Left ventricle myocardium superior (tissue), 1 donor: ENCODE data around the gene PUSL1. TPM values are rescaled to one million over a fixed set of nuclear protein-coding genes. Genes with fewer than 3 reads are reported as not detected.

Experiments used
- ATAC-seq: fragments of 200-7000 bp; cut with Tn5 transposase; one replicate; pipeline ENCODE4 v1.9.1; 2020; ENCODE audit warnings: mild to moderate bottlenecking, moderate library complexity
- DNase-seq: peaks from one replicate; pipeline ENCODE4 v3.0.0-alpha.2; 2020
- intact Hi-C: fragments of 100-400 bp; cut with micrococcal nuclease; formaldehyde crosslinking; loops from one replicate; pipeline ENCODE4 v1.11.0; 2022
- microRNA-seq: library from miRNA; unstranded; fragments of <30 nt; microRNA quantifications from one replicate; pipeline ENCODE4 v1.2.0, GENCODE V29; 2020; ENCODE audit warnings: borderline number of aligned reads
- total RNA-seq: library from RNA; stranded (reverse); fragmentation: NEBNext Ultra II Directional; extraction: Animal tissue kit (Norgen Biotek cat#: 25700); gene quantifications from one replicate; pipeline ENCODE4 v1.2.1, GENCODE V29; 2021
- donor health status: DM: no; HTN: yes; CAD: no; lungs with severe emphysema.

The PUSL1 gene
- total RNA-seq, 1 donor from 2014 or later: 11.1 TPM

DNA sequence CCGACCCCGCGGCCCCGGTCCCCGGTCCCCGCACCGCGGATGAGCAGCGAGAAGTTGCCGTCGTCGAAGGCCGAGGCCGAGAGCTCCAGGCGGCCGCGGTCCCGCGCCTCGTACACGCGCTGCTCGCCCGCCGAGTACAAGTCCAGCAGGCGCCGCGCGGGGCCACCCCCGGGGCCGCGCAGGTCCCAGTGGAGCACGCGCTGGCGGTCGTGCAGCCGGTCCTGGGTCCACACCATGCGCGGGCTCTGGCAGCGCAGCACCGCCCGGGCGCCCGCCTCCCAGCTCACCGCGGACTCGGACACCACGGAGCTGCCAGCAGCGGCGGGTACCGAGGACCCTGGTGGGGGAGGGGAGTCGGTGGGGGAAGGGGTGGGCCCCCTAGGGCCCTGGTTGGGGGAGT is 47.0 kb downstream of the PUSL1 start:
- ATAC-seq (no peak), DNase-seq (peak; percentile 74)
- intact Hi-C loops: no loop called here

GRCh38 chr1:1356166-1356795 is 47.9 kb downstream of the PUSL1 start:
- intact Hi-C loops: no loop called here
- peak; percentile 25 for DNase-seq

DNA sequence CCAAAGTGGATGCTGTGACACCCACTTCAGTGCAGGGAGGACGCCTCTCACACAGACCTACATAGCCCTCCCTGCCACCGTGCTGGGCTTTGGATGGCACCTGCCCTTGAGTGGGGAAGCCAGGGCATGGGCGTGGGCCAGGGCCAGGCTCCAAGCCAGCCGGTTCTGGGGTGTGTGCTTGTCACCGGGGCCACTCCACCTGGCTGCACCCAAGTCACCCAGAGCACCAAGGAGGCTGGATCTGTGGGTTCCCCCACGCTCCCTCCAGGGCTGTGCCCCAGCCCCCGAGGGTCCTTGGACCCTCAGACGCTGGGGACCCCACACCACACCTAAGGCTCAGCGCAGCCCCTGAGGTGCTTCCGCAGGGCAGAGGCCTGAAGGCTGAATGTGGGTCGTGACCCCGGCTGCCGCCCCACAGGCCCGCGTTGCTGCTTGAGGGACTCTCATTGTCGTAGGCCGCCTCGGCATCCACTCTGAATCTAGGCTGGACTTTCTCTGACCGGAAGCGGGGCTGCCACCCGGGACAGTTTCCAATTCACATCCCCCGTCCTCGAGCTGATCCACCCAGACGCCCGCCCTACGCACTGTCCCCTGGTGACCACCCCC is 48.5 kb downstream of the PUSL1 start:
- peak; percentile 43 for DNase-seq
- no peak for ATAC-seq

More at GRCh38 chr1:1356166-1356795, 47.9 kb downstream of the PUSL1 start:
- ATAC-seq: no peak

GRCh38 chr1:1357871-1358432 is 49.6 kb downstream of the PUSL1 start:
- ATAC-seq (no peak), DNase-seq (peak; percentile 37)
- intact Hi-C loops: no loop called here

More for the DNA sequence above, 48.5 kb downstream of the PUSL1 start:
- intact Hi-C loops: no loop called here

DNA sequence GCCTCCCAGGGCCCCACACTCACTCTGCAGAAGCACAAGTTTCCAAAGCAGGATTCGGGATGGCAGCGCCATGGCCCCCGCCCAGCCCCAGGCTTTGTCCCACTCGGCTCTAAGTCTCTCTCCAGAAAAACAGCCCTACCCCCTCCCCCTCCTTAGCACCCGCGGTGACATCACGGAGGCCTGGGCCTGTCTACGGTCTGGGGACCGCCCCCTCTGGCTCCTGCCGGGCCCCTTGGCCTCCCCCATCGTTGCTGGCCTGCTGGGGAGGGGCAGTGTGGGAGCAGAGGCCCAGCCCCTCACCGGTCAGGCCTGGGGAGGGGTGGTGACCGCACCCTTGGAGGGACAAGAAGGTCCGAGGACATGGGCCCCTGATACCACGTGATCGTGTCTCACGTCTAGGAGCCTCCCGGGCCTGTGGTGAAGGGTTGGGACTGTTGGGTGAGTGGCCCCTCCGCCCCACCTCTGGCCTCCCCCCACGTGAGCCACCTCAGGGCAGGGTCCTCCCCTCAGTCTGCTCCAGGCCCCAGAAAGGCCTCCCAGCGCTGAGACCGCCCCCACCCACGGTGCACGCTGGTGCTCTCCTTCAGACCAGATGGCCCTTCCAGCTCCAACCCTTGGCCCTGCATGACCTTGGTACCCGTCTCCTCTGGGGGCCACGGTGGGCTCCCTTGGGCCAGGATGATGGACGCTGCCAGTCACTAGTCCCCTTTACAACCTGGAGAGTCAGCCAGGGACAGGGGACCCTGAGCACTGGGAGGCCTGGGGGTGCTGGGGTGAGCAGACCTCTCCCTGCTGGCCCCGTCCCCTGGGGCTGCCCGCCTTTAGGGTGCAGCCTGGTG is 50.3 kb downstream of the PUSL1 start, which contains the start of gene MXRA8:
TSS of gene MXRA8 (minus strand) at position 123 of the 839 bp plus-strand sequence. CDS start at position 72, 51 bp downstream.
- intact Hi-C loops: no loop called here
- ATAC-seq: peak; percentile 74
- DNase-seq: peak; percentile 87

- DNase-seq: peak; percentile 46
- peak; percentile 13 for ATAC-seq
- intact Hi-C loops: no loop called here
These were observed 50.9 kb downstream of the PUSL1 start for GRCh38 chr1:1359308-1359663.

GRCh38 chr1:1359664-1360468 is 51.5 kb downstream of the PUSL1 start:
- ATAC-seq: peak; percentile 51
- DNase-seq: peak; percentile 69
- intact Hi-C loops: no loop called here

DNA sequence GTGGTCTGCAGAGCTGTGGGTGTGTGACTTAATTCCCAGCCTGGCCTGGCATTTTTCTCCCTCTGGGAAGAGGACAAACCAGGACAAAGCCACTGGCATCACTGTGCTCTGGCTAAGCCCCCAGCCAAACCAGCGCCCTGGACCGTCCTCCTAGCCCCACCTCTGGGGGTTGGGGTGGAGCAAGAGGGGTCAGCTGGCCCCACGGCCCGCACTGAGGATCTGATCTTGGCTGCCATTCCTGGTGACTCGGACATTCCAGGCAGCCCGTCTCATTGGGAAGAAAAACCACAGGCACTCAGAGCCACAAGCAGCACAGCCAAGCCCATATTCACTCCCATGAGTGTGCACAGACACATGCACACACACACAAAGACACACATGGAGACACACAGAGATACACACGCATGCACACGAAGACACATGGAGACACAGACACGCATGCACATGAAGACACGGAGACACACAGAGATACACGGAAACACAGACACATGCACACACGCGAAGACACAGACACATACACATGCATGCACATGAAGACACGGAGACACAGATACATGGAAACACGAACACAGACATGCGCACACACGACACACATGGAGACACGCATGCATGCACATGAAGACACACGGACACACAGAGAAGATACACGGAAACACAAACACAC is 52.2 kb downstream of the PUSL1 start:
- peak; percentile 76 for DNase-seq
- intact Hi-C loops: no loop called here
- peak; percentile 68 for ATAC-seq

Small RNA genes lying within 50 kb of the gene (microRNA-seq; reads per million reads assigned to microRNA genes)
- gene MIR6726: 2.9 reads per million
- gene MIR6727: not detected
- not detected for gene MIR6808

Other genes with a start within 250 kb of the PUSL1 start
- not detected for gene RNF223, start 234.3 kb upstream of the PUSL1 start, total RNA-seq
- 4.0 TPM for gene C1orf159, start 192.5 kb upstream of the PUSL1 start, total RNA-seq
- gene TTLL10, start 134.7 kb upstream of the PUSL1 start, total RNA-seq: not detected
- 0.32 TPM for gene TNFRSF18, start 102.0 kb upstream of the PUSL1 start, total RNA-seq
- 2.3 TPM for gene TNFRSF4, start 94.4 kb upstream of the PUSL1 start, total RNA-seq
- 117 TPM for gene SDF4, start 76.6 kb upstream of the PUSL1 start, total RNA-seq
- 7.5 TPM for gene B3GALT6, start 76.4 kb upstream of the PUSL1 start, total RNA-seq
- gene C1QTNF12, start 61.9 kb upstream of the PUSL1 start, total RNA-seq: 0.50 TPM
- gene UBE2J2, start 34.7 kb upstream of the PUSL1 start, total RNA-seq: 39.5 TPM
- gene SCNN1D, start 28.2 kb upstream of the PUSL1 start, total RNA-seq: 3.0 TPM
- gene ACAP3, start 667 bp upstream of the PUSL1 start, total RNA-seq: 60.4 TPM
- gene INTS11, start 16.1 kb downstream of the PUSL1 start, total RNA-seq: 77.2 TPM
- gene CPTP, start 16.2 kb downstream of the PUSL1 start, total RNA-seq: 112 TPM
- 0.57 TPM for gene TAS1R3, start 22.7 kb downstream of the PUSL1 start, total RNA-seq
- gene DVL1, start 40.8 kb downstream of the PUSL1 start, total RNA-seq: 144 TPM
- gene MXRA8, start 50.0 kb downstream of the PUSL1 start, total RNA-seq: 16.8 TPM
- gene AURKAIP1, start 66.6 kb downstream of the PUSL1 start, total RNA-seq: 268 TPM
- gene CCNL2, start 90.7 kb downstream of the PUSL1 start, total RNA-seq: 61.0 TPM
- gene MRPL20, start 98.7 kb downstream of the PUSL1 start, total RNA-seq: 155 TPM
- gene ANKRD65, start 112.7 kb downstream of the PUSL1 start, total RNA-seq: 2.1 TPM
- gene VWA1, start 127.1 kb downstream of the PUSL1 start, total RNA-seq: 13.5 TPM
- 1.9 TPM for gene ATAD3C, start 141.1 kb downstream of the PUSL1 start, total RNA-seq
- 9.5 TPM for gene ATAD3B, start 163.2 kb downstream of the PUSL1 start, total RNA-seq
- gene ATAD3A, start 203.6 kb downstream of the PUSL1 start, total RNA-seq: 18.3 TPM
- gene TMEM240, start 232.0 kb downstream of the PUSL1 start, total RNA-seq: 8.9 TPM